Progenitor cell of endocrine pancreas (in vitro differentiated cells): Measurements from ENCODE around the gene KRTAP3-2. TPM values are rescaled to one million over a fixed set of nuclear protein-coding genes. Genes with fewer than 3 reads are reported as not detected.
"Not testable (repeated sequence)": the region's sequence is repeated elsewhere in the genome, so short reads cannot be mapped to it uniquely, and the experiment has no call there.

Experiments used
- DNase-seq: peaks from one replicate; pipeline ENCODE4 v3.0.0; 2021; ENCODE audit warnings: low spot score; ENCODE audit not compliant: unreplicated experiment
- H3K27ac Mint-ChIP-seq: 2 replicates; pipeline ENCODE4 v1.8.0; 2021; ENCODE audit warnings: mild to moderate bottlenecking, moderate library complexity, mixed read lengths
- H3K27me3 Mint-ChIP-seq: 2 replicates; pipeline ENCODE4 v1.8.0; 2021; ENCODE audit warnings: mixed read lengths
- H3K36me3 Mint-ChIP-seq: 2 replicates; pipeline ENCODE4 v1.8.0; 2022; ENCODE audit warnings: mixed read lengths; ENCODE audit not compliant: insufficient read depth
- H3K4me1 Mint-ChIP-seq: 2 replicates; pipeline ENCODE4 v1.8.0; 2021; ENCODE audit warnings: low read depth, mixed read lengths
- H3K4me3 Mint-ChIP-seq: 2 replicates; pipeline ENCODE4 v1.8.0; 2021; ENCODE audit warnings: low read depth, mild to moderate bottlenecking, moderate library complexity, mixed read lengths
- H3K9me3 Mint-ChIP-seq: 2 replicates; pipeline ENCODE4 v1.8.0; 2021; ENCODE audit warnings: low read depth, mixed read lengths
- CTCF ChIP-seq: fragments of 200-600 bp; sonication (generic); IDR thresholded peaks from one replicate; pipeline ENCODE4 v1.5.0; 2021; ENCODE audit warnings: antibody characterized with exemption, mild to moderate bottlenecking; ENCODE audit not compliant: unreplicated experiment
- long read RNA-seq: library from polyadenylated mRNA; unstranded; transcript quantifications from one replicate; pipeline ENCODE4 v2.0.0, GENCODE V29; 2020
- total RNA-seq: library from RNA; stranded (reverse); gene quantifications from 2 replicates; pipeline ENCODE4 v1.2.1, GENCODE V29; 2021

KRTAP3-2 gene
- not detected in 2 replicates for total RNA-seq
- long read RNA-seq: 0 reads

- DNase-seq, H3K9me3 Mint-ChIP-seq, H3K27me3 Mint-ChIP-seq, H3K4me1 Mint-ChIP-seq, H3K27ac Mint-ChIP-seq, H3K4me3 Mint-ChIP-seq, H3K36me3 Mint-ChIP-seq: not testable (repeated sequence)
Measured at GRCh38 chr17:40999563-40999962, at the start of gene KRTAP3-2. KRTAP3-2 (minus strand) TSS chr17:40999906; CDS start chr17:40999853, 53 bp downstream.

GRCh38 chr17:41049110-41049509 is 49.4 kb upstream of the KRTAP3-2 start:
- no peak overlapping the region for H3K27ac Mint-ChIP-seq
- H3K4me3 Mint-ChIP-seq: no peak overlapping the region
- H3K36me3 Mint-ChIP-seq: peaks cover 2% of the 10 kb centered on the region

GRCh38 chr17:41048441-41048840 is 48.7 kb upstream of the KRTAP3-2 start:
- Mint-ChIP-seq H3K4me1 (peaks cover 2% of the 10 kb centered on the region), H3K9me3 (peaks cover 12% of the 10 kb centered on the region), H3K4me3 (no peak overlapping the region), H3K36me3 (peaks cover under 1% of the 10 kb centered on the region), H3K27ac (no peak overlapping the region), H3K27me3 (no peaks in the 10 kb centered on the region)
- DNase-seq: no peak
- TF ChIP-seq CTCF: no peak

More at GRCh38 chr17:41049110-41049509, 49.4 kb upstream of the KRTAP3-2 start:
- Mint-ChIP-seq H3K9me3 (peaks cover 11% of the 10 kb centered on the region), H3K4me1 (peaks cover 2% of the 10 kb centered on the region), H3K27me3 (no peaks in the 10 kb centered on the region)
- no peak for TF ChIP-seq CTCF
- no peak for DNase-seq

- peaks cover 13% of the 10 kb centered on the region for H3K9me3 Mint-ChIP-seq
- DNase-seq, H3K27ac Mint-ChIP-seq, H3K4me3 Mint-ChIP-seq, H3K27me3 Mint-ChIP-seq, H3K36me3 Mint-ChIP-seq, H3K4me1 Mint-ChIP-seq: not testable (repeated sequence)
Measured at GRCh38 chr17:41046735-41047465, 47.2 kb upstream of the KRTAP3-2 start, which contains the start of gene KRTAP2-1. KRTAP2-1 (minus strand) TSS chr17:41047316; CDS start chr17:41047267, 49 bp downstream.

- H3K4me3 Mint-ChIP-seq: no peak overlapping the region
- H3K4me1 Mint-ChIP-seq: peaks cover 3% of the 10 kb centered on the region
- DNase-seq: no peak
- H3K9me3 Mint-ChIP-seq: peaks cover 13% of the 10 kb centered on the region
- H3K36me3 Mint-ChIP-seq: no peaks in the 10 kb centered on the region
- no peak for TF ChIP-seq CTCF
- no peak overlapping the region for H3K27ac Mint-ChIP-seq
- H3K27me3 Mint-ChIP-seq: no peaks in the 10 kb centered on the region
Measured at GRCh38 chr17:41042953-41043352, 43.2 kb upstream of the KRTAP3-2 start.

GRCh38 chr17:41040783-41041571 is 41.3 kb upstream of the KRTAP3-2 start, which contains the start of gene KRTAP1-1:
KRTAP1-1 (minus strand) TSS chr17:41041450; CDS start chr17:41041397, 53 bp downstream.
- H3K9me3 Mint-ChIP-seq: peaks cover 13% of the 10 kb centered on the region
- H3K27ac Mint-ChIP-seq: peak within 1 kb of the TSS; percentile 81
- H3K4me1 Mint-ChIP-seq, DNase-seq, H3K27me3 Mint-ChIP-seq, H3K36me3 Mint-ChIP-seq, H3K4me3 Mint-ChIP-seq: not testable (repeated sequence)
